ENCODE results near the gene FAM89B.
A peak's percentile ranks its signal among the peaks of the same experiment; 100 is the strongest.
"Not testable (repeated sequence)": the region's sequence is repeated elsewhere in the genome, so short reads cannot be mapped to it uniquely, and the experiment has no call there.

Gene FAM89B

GRCh38 chr11:65572356-65573051 is at the start of gene FAM89B:
FAM89B (plus strand) TSS chr11:65572538; CDS start chr11:65572670, 132 bp downstream.
- DNase-seq: peak; percentile 82

DNA sequence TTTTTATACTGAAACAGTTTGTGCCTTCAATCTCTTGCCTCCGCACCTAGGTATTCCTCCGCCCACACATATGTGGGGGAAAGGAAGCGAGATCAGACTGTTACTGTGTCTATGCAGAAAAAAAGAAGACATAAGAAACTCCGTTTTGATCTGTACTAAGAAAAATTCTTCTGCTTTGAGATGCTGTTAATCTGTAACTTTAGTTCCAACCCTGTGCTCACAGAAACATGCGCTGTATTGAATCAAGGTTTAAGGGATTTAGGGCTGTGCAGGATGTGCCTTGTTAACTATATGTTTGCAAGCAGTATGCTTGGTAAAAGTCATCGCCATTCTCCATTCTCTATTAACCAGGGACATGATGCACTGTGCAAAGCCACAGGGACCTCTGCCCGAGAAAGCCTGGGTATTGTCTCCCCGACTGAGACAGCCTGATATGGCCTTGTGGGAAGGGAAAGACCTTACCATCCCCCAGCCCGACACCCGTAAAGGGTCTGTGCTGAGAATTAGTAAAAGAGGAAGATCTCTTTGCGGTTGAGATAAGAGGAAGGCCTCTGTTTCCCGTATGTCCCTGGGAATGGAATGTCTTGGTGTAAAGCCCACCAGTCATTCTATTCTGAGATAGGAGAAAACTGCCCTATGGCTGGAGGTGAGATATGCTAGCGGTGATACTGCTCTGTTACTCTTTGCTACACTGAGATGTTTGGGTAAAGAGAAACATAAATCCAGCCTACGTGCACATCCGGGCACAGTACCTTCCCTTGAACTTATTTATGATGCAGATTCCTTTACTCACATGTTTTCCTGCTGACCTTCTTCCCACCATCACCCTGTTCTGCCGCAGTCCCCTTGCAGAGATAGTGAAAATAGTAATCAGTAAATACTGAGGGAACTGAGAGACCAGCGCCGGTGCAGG is 49.4 kb upstream of the FAM89B start:
- not testable (repeated sequence) for DNase-seq

- not testable (repeated sequence) for DNase-seq
Measured at GRCh38 chr11:65523631-65523968, 48.7 kb upstream of the FAM89B start.

GRCh38 chr11:65524014-65524740 is 48.2 kb upstream of the FAM89B start:
- DNase-seq: no peak

DNA sequence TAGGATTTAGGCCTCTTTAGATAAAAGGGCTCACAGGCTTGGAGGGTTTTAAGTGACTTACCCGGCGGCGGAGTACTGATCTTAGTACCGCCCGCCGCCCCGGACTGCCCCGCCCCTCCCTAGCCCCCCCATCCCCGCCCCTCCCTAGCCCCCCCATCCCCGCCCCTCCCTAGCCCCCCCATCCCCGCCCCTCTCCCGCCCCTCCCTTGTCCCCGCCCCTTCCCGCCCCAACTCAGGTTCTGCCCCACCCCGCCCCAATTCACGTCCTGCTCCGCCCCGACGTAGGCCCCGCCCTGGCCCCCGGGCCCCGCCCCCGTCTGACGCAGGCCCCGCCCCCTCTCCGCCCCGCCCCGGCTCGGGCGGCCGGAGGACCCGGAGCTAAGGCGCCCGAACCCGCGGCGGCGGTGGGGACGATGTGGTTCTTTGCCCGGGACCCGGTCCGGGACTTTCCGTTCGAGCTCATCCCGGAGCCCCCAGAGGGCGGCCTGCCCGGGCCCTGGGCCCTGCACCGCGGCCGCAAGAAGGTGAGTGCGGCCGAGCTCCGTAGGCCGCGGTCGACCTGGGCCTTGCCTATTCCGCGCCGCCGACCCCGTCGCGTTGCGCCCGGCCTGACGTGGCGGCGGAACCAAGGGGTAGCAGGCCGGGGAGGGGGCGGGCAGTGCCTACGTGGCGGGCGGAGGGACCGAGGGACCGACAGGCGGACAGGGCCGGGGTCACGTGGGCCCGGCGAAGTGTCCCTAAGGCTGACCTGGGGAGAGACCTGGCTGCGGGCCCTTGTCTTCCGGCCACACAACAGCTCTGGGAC is 47.4 kb upstream of the FAM89B start, which contains the start of gene SCYL1:
SCYL1 (plus strand) TSS at position 343 of the 805 bp plus-strand sequence; CDS start at position 414, 71 bp downstream.
- DNase-seq: peak; percentile 81

- DNase-seq: no peak
Measured at GRCh38 chr11:65525546-65526480, 46.5 kb upstream of the FAM89B start.

DNA sequence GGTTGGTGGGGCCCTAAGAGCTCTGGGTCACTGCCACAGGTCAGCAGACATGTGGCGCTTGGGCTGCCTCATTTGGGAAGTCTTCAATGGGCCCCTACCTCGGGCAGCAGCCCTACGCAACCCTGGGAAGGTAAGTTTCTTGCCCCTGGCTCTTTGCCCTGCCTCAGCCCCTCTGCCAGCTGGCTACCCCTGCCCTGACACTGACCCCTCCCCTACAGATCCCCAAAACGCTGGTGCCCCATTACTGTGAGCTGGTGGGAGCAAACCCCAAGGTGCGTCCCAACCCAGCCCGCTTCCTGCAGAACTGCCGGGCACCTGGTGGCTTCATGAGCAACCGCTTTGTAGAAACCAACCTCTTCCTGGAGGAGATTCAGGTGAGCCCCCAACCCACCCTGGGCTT is 45.6 kb upstream of the FAM89B start:
- DNase-seq: no peak

DNA sequence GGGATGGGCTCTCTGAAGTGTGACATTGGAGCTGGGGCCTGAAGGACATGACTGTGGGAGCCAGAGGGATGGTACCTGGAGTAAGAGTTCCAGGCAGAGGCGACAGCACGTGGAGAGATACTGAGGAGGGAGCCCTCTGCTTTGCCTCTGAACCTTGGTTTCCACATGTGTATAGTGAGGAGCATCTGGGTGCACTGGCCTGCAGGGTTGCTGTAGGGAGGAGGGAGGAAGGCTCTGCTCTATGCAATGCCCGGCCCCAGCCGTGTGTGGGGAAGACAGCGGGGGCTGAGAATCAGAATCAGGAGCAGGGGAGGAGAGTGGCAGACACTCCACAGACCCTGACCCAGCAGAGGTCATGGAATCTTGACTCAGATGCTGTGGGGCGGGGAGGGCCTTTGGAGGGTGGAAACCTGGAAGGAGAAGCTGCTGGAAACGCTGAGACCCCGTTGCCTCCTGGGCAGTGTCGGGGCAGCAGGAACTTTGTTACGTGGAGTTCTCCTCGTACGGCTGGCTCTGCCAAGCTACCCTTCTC is 43.5 kb upstream of the FAM89B start:
- no peak for DNase-seq

DNA sequence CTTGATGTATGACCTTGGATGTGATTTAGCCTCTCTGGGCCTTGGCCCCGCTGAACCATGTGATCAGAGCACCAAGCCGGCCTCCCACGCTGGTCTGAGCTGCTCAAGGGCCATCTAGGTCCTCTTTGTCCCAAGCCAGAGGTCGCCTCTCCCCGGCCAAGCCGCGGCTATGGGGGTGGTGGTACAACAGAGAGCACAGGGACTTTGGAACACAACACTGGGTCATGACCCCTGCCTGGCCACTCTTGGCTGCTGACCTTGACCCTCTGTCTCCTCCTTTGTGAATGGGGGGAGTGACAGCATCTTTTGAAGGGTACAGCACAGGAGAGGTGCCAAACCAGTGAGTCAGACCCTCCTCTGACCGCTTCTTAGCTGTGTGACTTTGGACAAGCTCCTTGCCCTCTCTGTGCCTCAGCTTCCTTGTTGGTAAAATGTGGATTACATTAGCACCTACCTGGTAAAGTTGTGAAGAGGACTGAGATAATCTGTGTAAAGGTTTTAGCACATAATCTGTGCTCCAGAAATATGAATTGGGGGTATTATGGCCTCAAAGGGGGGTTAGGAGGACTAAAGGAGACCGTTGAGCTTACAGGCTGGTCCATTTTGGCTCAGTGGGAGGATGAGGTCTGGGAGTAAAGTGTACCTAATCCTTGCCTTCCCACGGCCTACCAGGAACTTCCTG is 42.7 kb upstream of the FAM89B start:
- no peak for DNase-seq

DNA sequence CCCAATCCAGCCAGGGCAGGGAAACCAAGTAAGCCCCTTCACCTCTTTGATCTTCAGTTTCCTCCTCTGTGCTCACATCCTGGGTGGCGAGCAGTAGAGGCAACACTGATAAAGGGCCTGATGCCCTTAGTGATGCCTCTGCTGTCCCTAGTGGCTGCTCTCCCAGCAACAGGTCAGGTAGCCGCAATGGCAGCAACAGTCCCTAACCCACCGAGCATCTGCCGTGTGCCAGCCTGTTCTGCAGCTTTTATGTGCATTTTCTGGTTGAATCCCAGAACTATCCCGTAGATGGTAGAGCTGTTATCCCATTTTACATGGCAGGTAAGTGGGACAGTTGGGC is 42.2 kb upstream of the FAM89B start:
- DNase-seq: no peak

- no peak for DNase-seq
Measured at GRCh38 chr11:65532388-65533064, 39.8 kb upstream of the FAM89B start.

DNA sequence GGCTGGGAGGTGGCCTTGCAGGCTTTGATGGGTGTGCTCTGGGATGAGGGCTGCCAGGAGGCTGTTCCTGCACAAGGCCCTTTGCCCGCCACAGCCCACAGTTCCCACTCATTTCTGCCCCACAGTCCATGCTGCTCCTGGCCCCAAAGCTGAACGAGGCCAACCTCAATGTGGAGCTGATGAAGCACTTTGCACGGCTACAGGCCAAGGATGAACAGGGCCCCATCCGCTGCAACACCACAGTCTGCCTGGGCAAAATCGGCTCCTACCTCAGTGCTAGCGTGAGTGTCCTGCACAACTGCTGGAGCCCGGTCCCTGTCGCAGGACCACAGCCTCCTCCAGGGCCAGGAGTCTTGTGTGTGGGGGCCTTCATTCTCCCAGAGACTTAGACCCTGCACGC is 37.2 kb upstream of the FAM89B start:
- DNase-seq: no peak

- no peak for DNase-seq
Measured at GRCh38 chr11:65536412-65537295, 35.7 kb upstream of the FAM89B start.

GRCh38 chr11:65537296-65537597 is 35.1 kb upstream of the FAM89B start:
- no peak for DNase-seq

DNA sequence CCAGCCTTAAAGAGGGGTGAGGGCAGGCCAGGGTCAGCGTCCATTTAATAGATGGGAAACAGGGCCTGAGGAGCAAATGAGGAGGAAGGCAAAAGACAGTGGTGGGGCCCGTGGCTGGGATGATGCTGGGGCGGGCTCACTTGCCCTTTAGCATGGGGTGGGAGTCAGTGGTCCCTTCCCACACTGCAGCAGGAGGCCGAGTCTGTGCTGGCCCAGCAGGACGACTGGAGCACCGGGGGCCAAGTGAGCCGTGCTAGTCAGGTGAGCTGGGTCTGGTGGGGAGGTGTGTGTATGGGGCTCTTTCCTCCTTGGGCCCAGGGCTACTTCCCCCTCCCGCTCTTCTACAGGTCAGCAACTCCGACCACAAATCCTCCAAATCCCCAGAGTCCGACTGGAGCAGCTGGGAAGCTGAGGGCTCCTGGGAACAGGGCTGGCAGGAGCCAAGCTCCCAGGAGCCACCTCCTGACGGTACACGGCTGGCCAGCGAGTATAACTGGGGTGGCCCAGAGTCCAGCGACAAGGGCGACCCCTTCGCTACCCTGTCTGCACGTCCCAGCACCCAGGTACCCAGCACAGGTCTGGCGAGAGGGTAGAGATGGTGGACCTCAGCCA is 34.6 kb upstream of the FAM89B start:
- DNase-seq: no peak

DNA sequence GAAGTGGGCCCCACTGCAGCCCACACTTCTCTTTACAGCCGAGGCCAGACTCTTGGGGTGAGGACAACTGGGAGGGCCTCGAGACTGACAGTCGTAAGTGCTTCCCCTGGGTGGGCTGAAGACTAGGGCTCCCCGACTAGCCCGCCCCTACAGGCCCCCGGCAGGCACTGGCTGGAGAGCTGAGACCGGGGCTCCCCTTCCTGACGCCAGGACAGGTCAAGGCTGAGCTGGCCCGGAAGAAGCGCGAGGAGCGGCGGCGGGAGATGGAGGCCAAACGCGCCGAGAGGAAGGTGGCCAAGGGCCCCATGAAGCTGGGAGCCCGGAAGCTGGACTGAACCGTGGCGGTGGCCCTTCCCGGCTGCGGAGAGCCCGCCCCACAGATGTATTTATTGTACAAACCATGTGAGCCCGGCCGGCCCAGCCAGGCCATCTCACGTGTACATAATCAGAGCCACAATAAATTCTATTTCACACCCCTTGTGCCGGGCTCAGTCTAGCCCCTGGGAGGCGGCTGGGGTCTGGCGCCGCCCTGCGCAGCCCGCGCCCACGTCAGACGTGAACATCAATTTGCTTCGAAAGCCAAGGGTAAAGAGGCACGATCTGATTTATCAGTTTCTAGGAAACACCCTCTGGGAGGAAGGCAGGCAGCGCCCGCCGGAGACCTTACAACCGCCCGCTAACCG is 34.0 kb upstream of the FAM89B start:
- no peak for DNase-seq

DNA sequence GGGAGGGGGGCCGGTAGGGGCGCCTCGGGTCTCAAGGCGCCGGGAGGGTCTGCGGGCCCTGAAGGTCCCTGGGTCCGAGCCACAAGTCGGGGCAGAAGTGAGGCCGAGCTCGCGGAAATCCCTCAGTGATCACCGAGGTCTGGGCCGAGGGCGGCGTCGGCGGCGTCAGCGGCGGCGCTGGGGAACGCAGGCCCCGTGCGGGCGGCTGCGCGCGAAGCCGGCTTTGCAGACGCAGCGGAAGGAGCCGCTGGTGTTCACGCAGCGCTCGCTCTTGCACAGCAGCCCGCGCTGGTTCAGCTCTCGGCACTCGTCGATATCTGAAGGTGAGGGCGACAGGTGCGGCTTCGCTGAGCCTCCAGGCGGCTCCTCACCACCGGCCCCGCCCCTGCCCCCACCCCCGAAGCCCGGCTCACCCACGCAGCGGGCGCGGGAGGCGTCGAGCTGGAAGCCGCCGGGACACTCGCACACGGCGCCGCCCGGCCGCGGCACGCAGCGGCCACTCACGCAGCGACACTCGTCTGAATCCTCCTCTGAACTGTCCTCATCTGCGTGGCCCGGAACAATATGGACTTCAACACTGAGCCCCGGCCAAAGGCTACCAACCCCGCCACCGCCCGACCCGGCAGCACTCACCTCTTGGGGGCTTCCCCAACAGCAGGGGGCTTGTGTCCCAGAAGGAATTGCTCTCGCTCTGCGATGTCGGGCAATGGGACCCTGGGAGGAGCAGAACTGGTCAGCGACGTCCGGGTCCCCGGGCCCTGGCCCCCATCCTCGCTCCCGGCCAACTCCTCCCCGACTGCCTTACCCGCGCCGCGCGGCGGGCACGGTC is 33.2 kb upstream of the FAM89B start:
- DNase-seq: no peak
